NCI-H2107 (cell line): ENCODE results near the gene KRT84.

Experiments
- DNase-seq: peaks from one replicate; lab custom pipeline; 2025; lab: John Stamatoyannopoulos, UW

KRT84 gene

GRCh38 chr12:52385226-52385702, at the start of gene KRT84:
TSS of gene KRT84 (minus strand) at chr12:52385652. CDS start at chr12:52385585, 67 bp downstream.
- no peak for DNase-seq

DNA sequence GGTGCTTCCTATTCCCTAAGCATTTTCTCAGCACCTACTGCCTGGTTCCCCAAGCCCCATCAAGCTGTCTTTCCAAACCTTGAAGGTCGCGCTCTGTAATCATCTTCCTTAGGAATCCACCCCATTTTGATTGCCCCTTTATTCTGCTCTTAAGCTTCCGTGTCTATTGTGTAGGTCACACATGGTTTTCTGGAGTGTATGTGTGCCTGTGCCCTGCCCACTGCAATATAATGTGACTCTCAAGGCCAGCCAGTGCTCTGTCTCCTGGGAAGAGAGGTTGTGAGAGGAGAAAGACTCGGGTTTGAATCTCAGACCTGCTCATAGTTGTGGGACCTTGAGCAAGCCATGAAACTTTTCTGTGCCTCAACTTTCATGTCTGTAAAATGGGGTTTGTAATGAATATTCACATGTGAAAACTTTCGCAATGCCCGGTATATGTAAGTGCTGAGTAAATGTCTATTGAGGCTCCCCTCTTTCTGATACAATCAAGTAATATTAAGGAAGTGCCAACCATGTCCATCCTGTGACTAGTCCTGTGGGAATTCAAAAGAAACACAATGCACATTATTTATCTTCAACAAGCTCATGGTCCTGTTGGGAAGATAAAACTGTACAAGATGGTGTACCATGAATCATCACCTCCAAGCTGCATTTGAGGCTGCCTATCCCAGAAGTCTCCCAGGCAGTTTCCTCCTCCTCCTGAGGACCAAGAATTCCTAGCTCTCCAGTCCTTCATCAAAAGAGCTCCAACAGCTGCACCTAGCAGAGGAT, 49.5 kb upstream of the KRT84 start:
- DNase-seq, result no peak

GRCh38 chr12:52434081-52434733, 48.8 kb upstream of the KRT84 start, which contains the start of gene KRT75:
TSS of gene KRT75 (minus strand) at chr12:52434371. CDS start at chr12:52434304, 67 bp downstream.
- DNase-seq, result no peak

- DNase-seq, result no peak
These were observed 48.1 kb upstream of the KRT84 start for GRCh38 chr12:52433501-52434080.

DNA sequence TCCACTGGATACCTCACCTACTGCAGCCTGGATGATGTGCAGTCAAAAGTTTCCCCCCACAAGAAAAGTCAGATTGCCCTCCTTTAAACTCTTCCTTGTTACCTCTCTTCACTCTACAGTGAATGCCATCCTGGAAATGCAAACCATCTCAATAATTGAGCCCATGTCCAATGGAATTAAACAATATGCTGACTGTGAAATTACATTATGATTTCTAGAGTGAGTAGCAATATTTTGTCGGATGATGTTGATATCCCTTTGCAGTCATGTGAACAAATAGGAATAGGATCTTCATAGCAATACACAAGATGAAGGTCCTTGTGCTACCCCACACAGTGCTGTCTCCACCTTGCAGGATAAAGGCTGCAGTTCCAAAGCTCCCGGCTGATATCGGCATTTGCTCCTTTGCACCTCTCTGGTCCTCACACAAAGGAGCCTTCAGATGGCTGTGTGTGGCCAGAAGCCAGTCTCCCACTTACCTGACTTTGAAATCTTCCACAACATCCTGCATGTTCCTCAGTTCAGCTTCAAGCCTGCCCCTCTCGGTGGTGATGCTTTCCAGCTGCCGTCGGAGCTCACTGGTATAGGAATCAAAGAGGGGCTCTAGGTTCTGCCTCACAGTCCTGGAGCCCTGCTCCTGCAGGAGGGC, 47.2 kb upstream of the KRT84 start:
- no peak for DNase-seq

- no peak for DNase-seq
These were observed 42.7 kb upstream of the KRT84 start for GRCh38 chr12:52428121-52428520.

GRCh38 chr12:52427083-52427482, 41.6 kb upstream of the KRT84 start:
- DNase-seq, result no peak

DNA sequence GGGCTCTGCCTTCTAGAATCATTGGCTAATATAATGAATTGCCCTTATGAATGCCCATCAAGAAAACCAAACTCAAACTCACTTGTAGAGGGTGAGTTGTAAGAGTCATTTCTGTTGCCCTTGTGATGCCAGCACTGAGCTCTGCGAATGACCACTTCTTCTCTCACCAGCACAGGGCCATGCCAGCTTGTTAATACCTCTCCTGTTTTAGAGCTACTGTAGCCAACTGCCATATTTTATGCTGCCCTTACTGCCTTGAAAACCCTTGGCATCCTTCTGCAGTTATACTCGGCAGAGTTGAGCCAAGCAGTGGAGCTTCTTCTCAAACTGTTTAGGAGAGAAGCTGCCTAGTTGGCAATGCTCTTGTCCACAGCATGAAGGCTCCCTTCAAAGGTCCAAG, 40.6 kb upstream of the KRT84 start:
- no peak for DNase-seq

DNA sequence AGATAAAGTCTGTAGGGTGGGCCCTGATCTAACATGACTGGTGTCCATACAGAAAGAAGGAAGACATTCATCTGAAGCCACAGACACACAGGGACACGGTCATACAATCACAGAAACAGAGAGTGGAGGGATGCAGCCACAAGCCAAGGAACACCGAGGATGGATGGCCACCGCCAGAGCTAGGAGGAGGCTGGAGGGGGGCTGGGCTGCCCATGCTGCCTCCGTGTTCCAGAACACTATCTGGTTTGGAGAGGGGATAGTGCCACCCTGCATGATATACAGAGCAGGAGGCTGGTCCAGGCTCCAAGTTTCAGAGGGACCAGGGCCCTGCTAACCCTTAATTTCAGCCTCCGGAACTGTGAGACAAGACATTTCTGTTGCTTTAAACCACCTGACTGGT, 40.0 kb upstream of the KRT84 start:
- no peak for DNase-seq

DNA sequence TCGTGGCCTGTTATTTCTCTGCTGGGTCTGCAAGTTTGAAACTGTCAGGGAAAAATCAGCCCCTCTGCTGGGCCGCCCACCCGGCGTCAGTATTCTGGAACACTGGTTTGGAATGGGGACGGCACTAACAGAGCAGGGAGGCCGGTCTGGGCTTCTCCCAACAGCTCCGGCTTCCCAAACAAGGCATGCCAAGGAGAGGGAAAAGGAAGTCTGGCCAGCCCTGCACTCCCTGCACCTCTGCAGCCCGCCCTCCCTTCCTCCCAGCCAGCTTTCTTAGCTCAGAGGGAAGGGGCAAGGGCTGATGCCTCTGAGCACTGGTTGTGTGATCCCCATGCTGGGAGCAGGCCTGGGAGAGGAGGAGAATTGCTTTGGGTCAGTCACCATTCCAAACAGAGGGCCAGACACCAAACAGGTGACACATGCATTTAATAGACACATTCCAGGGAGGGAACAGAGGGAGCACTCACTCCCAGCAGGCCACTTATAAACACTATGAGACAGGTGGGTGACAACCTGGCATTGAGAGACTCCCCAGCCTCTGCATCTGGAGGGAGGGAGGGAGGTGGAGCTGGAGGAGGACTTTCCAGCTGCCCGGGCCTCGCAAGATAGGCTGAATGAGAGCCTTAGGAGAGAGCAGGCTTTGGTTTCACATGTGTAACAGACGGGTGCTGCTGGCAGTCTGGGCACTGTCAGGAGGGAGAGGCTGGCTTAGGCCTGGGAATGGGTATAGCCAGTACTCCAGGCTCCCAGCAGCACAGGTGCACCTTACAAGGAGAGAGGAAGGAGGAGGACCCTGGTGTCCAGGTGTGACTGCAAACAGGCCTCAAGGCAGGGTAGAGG, 38.4 kb upstream of the KRT84 start:
- DNase-seq, result peak; percentile 61

DNA sequence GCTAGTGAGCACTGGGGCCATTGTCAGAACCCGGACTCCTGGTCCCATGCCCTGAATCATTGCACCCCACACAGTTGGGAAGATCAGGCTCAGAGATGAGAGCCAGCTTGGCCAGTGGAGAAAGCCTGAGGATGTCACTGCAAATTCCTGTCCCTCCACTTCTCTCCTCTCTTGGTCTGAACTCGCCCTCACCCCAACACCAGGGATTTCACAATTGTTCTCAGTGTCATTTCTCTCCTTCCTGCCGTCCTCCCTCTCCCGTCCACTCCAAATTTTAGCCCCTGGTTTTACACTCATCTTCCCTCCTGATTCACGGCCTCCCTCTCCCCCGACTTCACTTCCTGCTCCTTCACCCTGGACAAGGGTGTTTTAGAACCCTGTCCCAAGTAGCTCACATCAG, 37.6 kb upstream of the KRT84 start:
- DNase-seq, result no peak

DNA sequence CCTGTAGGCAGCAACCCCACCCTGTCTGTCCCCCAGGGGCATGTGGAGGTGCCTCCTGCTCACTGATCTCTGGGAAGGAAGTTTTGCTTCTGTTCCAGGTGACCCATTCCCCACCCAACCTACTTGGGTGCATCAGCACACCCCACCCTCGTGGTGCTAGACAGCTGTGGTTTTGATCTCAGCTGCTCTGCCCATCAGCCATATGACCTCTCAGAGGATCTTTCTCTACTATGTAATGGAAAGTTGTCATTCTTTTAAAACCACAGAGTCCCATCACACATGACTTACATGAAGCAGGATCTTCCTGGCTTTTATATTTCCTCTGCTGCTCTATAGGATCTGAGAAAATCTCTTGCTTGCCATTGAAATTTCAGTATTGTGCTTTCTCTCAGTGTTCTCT, 34.2 kb upstream of the KRT84 start:
- DNase-seq, result no peak

DNA sequence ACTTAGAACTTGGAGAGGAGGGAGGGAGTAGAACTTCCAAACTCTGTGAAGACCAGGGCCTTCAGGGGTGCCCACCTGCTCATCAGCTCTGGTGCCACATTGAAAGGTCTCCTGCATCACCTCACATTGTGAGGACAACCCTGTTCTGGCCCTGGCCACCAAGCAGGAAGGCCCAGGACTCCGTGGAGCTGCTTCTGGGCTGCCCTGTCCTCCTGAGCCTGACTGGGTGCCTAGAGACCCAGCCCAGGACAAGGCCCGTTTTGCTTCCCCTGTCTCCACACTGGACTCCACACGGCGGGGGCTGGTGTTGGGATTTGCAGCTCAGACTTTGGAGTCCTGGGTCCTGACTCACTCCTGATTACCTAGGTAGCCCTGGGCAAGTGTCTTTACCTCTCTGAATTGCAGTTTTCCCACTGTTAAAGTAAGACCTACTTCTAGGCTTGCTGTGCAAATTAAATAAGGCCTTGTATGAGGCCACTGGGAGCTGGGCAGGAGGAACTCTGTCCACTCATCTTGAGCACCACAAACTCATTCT, 33.2 kb upstream of the KRT84 start:
- no peak for DNase-seq

GRCh38 chr12:52417740-52418139, 32.3 kb upstream of the KRT84 start:
- peak; percentile 63 for DNase-seq

- DNase-seq, result no peak
These were observed 31.3 kb upstream of the KRT84 start for GRCh38 chr12:52416795-52417194.

DNA sequence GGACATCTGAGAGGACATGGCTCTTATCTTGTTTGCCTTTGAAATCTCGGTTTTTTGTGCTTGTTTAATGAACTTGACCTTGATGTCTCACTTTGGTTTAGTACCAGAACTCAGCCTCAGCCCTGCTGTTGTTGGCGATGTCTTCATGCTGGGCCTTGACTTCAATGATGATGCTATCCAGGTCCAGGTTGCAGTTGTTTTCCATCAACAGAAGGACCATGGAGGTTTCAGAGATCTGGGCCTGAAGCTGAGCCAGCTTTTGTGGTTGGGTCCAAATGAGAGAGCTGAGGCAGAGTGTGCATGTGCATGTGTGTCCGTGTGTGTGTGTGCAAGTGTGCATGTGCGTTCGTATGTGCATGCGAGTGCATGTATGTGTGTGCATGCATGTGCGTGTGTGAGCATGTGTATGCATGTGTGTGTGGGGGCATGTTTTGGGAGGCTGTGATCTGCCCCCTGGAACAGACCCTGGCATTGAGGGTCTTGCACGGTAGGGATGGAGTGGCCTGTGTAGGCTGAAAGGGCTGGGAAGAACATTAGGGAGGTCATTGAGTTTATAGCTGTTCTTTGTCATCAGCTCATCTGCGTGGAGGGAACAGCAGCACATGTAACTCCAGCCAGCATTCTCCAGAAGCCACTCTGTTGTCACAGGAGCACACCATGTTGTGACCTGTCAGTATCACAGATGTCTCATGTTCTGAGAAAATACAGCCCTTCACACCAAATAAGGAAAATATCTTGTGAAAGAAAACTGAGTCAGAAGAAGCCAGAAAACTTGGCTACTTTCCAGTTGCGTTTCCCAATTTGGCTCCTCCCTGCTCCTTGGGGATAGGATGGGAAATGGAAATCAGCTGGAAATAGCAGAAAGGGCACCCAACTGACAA, 30.7 kb upstream of the KRT84 start:
- no peak for DNase-seq

GRCh38 chr12:52414936-52415335, 29.5 kb upstream of the KRT84 start:
- no peak for DNase-seq

DNA sequence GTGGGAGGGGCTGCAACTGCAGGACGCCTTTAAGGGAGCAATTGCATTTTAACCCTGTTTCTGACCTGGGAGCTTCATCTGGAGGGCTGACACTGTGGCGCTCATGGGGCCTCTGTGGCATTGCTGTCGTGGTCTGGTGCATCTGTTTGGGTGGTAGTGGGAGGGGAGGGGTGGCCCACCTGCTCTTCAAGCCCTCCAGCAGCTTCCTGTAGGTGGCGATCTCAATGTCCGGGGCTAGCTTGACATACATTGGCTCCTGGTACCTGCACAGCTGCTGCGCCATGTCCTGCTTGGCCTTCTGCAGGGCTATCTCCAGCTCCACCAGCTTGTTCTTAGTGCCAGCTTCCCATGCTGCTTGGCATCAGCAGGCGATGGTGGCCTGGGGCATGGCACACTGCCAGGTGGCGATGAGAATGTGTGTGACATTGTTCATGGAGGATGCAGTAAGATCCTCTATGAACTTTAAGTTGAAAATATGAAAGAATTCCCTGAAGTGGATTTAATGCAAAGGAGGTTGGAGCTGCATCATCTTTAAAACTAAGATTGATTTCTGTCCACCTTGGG, 28.4 kb upstream of the KRT84 start:
- no peak for DNase-seq

- no peak for DNase-seq
These were observed 27.8 kb upstream of the KRT84 start for GRCh38 chr12:52413202-52413601.

DNA sequence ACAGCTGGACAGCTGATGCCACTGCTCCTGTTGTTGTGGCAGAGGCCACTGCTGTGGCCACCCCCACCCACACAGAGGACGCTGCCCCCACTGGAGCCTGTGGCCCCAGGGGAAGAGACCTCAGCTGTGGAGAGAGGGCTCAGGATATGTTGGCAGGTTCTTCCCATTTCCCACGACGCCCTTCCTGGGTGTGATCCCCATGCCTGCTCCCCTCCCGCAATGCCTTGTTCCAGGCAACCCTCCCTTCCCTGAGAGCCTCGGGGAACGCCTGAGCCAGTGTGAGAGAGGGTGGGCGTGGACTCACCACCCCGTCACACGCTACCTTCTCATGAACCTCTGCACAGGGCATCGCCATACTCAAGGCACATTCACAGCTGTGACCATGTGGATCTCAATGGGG, 26.4 kb upstream of the KRT84 start:
- DNase-seq, result no peak
